IMR-90 (cell line): Measurements from ENCODE around the gene RPS6KA2.

Source experiments
- MAZ ChIP-seq: IDR thresholded peaks from 2 replicates; pipeline ENCODE4 v1.6.1; 2012; ENCODE audit warnings: low read depth, mild to moderate bottlenecking, low read length, improper control_type of control experiment, moderate library complexity, borderline replicate concordance
- POLR2A ChIP-seq: IDR thresholded peaks from 2 replicates; pipeline ENCODE4 v1.6.1; 2012; ENCODE audit warnings: mild to moderate bottlenecking, low read depth, low read length
- RAD21 ChIP-seq: IDR thresholded peaks from 2 replicates; pipeline ENCODE4 v1.6.1; 2012; ENCODE audit warnings: low read length, improper control_type of control experiment
- USF2 ChIP-seq: fragments of 150-350 bp; IDR thresholded peaks from 2 replicates; pipeline ENCODE4 v1.6.1; 2017; ENCODE audit warnings: mild to moderate bottlenecking, antibody characterized with exemption, low read length, low read depth
- TF ChIP-seq, protein P1 (sequence below): conservative IDR thresholded peaks from 2 replicates; pipeline ENCODE4 v1.5.1; 2012; ENCODE audit warnings: mild to moderate bottlenecking, low read depth, low read length, improper control_type of control experiment

DNA sequence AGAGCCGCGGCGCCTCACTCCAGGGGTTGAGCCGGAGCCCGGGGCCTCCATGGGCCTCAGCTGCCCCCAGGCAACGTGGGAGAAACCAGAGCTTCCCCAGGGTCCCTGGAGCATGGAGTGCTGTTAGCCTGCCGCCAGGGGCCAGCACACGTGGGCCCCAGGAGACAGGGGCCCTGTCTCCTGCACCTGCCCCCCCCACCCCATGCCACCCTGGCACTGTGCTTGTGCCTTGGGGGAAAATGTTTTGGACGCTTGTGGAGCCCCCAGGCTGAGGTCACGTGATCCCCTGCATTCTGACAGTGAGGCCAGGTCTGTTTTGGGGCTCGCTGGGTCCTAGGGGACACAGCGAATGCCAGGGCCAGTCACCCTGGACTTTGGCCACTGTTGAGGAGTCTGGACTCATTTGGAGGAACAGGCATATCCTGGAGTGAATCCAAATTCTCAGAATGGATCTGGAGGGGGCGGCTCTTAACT, 214.1 kb downstream of the RPS6KA2 start:
- TF ChIP-seq POLR2A (no peak), MAZ (no peak), USF2 (no peak), RAD21 (no peak)
- TF ChIP-seq, protein P1, sequence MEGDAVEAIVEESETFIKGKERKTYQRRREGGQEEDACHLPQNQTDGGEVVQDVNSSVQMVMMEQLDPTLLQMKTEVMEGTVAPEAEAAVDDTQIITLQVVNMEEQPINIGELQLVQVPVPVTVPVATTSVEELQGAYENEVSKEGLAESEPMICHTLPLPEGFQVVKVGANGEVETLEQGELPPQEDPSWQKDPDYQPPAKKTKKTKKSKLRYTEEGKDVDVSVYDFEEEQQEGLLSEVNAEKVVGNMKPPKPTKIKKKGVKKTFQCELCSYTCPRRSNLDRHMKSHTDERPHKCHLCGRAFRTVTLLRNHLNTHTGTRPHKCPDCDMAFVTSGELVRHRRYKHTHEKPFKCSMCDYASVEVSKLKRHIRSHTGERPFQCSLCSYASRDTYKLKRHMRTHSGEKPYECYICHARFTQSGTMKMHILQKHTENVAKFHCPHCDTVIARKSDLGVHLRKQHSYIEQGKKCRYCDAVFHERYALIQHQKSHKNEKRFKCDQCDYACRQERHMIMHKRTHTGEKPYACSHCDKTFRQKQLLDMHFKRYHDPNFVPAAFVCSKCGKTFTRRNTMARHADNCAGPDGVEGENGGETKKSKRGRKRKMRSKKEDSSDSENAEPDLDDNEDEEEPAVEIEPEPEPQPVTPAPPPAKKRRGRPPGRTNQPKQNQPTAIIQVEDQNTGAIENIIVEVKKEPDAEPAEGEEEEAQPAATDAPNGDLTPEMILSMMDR, result no peak
